T-helper 1 cell treated with Interleukin-12 subunit alpha and Interleukin-12 subunit beta and Interleukin-4 antibody, amounts not matched to agents 30 ng/mL and 1 ng/mL, for 36 hours (primary cell): ENCODE results near the gene SERPINE1. TPM values are rescaled to one million over a fixed set of nuclear protein-coding genes. Genes with fewer than 3 reads are reported as not detected.
"Not testable (repeated sequence)": the region's sequence is repeated elsewhere in the genome, so short reads cannot be mapped to it uniquely, and the experiment has no call there.

Source experiments
- intact Hi-C: fragments of 100-400 bp; cut with micrococcal nuclease; formaldehyde crosslinking; loops from one replicate; pipeline ENCODE4 v1.15.1; 2024
- total RNA-seq: library from RNA; stranded (reverse); gene quantifications from 2 replicates; pipeline ENCODE4 v1.2.3, GENCODE V29; 2022

SERPINE1 gene
- total RNA-seq, 1 donor from 2014 or later: not detected

GRCh38 chr7:101100858-101101847 lies 25.8 kb upstream of the SERPINE1 start:
- intact Hi-C loops: no loop called here

- intact Hi-C loops: no loop called here
Observed at GRCh38 chr7:101102026-101102425, 24.9 kb upstream of the SERPINE1 start.

GRCh38 chr7:101103701-101104100 lies 23.2 kb upstream of the SERPINE1 start:
- intact Hi-C loops: not testable (repeated sequence)

- intact Hi-C loops: no loop called here
Observed at GRCh38 chr7:101104193-101104713, 22.7 kb upstream of the SERPINE1 start.

- intact Hi-C loops: no loop called here
Observed at GRCh38 chr7:101104799-101105198, 22.1 kb upstream of the SERPINE1 start.

- intact Hi-C loops: not testable (repeated sequence)
Observed at GRCh38 chr7:101105248-101105647, 21.7 kb upstream of the SERPINE1 start.

GRCh38 chr7:101106386-101106785 lies 20.5 kb upstream of the SERPINE1 start:
- intact Hi-C loops: no loop called here

- intact Hi-C loops: no loop called here
Observed at GRCh38 chr7:101108330-101108857, 18.5 kb upstream of the SERPINE1 start.

- intact Hi-C loops: no loop called here
Observed at GRCh38 chr7:101108961-101109360, 17.9 kb upstream of the SERPINE1 start.

GRCh38 chr7:101109368-101109767 lies 17.5 kb upstream of the SERPINE1 start:
- intact Hi-C loops: no loop called here

- intact Hi-C loops: no loop called here
Observed at GRCh38 chr7:101111261-101111660, 15.6 kb upstream of the SERPINE1 start.

- intact Hi-C loops: no loop called here
Observed at GRCh38 chr7:101112233-101112632, 14.7 kb upstream of the SERPINE1 start.

GRCh38 chr7:101113140-101113539 lies 13.8 kb upstream of the SERPINE1 start:
- intact Hi-C loops: not testable (repeated sequence)

- intact Hi-C loops: no loop called here
Observed at GRCh38 chr7:101113836-101114235, 13.1 kb upstream of the SERPINE1 start.

GRCh38 chr7:101114492-101114891 lies 12.4 kb upstream of the SERPINE1 start:
- intact Hi-C loops: no loop called here

GRCh38 chr7:101115215-101115614 lies 11.7 kb upstream of the SERPINE1 start:
- intact Hi-C loops: no loop called here

GRCh38 chr7:101116898-101117297 lies 10.0 kb upstream of the SERPINE1 start:
- intact Hi-C loops: no loop called here

GRCh38 chr7:101118856-101119255 lies 8.0 kb upstream of the SERPINE1 start:
- intact Hi-C loops: no loop called here

GRCh38 chr7:101119876-101120275 lies 7.0 kb upstream of the SERPINE1 start:
- intact Hi-C loops: no loop called here

- intact Hi-C loops: no loop called here
Observed at GRCh38 chr7:101120315-101120714, 6.6 kb upstream of the SERPINE1 start.

GRCh38 chr7:101121631-101121990 lies 5.3 kb upstream of the SERPINE1 start:
- intact Hi-C loops: not testable (repeated sequence)
